Endothelial cell of umbilical vein (primary cell): ENCODE results near the gene NAMPT. TPM values are rescaled to one million over a fixed set of nuclear protein-coding genes. Genes with fewer than 3 reads are reported as not detected.

Source experiments
- BruUV-seq: library from RNA; stranded (reverse); fragments of 400-500 nt; replicated peaks from 2 replicates; lab custom pipeline; 2021; lab: Mats Ljungman, UMichigan
- CTCF ChIA-PET: fragments of 300-600, 350-600 bp; sonication (Branson Sonifier 250); formaldehyde crosslinking; loops from one replicate; lab custom pipeline; 2021; ENCODE audit warnings: antibody characterized with exemption, inconsistent platforms; lab: Charles Lee
- POLR2A ChIA-PET: fragments of 300-600, 350-600 bp; sonication (Branson Sonifier 250); formaldehyde crosslinking; loops from one replicate; lab custom pipeline; 2021; ENCODE audit warnings: antibody characterized with exemption, inconsistent platforms; lab: Charles Lee
- DNase-seq: peaks from one replicate; pipeline ENCODE4 v3.0.0-alpha.2; 2011; ENCODE audit warnings: low read depth, low spot score
- FAIRE-seq: peaks from 2 replicates; lab custom pipeline; 2011; peaks lifted over from hg19 to GRCh38; lab: Jason Lieb, UNC
- H2AFZ ChIP-seq: 2 replicates; pipeline ENCODE4 v1.6.0; 2012; ENCODE audit warnings: low read depth, low read length, control low read depth, inconsistent platforms
- H3K27ac ChIP-seq: 2 replicates; pipeline ENCODE4 v1.5.1; 2011; ENCODE audit warnings: low read depth, mild to moderate bottlenecking, control low read depth, low read length, moderate library complexity; ENCODE audit not compliant: insufficient read depth
- H3K27me3 ChIP-seq, 2 experiments: 2 replicates each; pipeline versions ENCODE4 v1.6.0 to v1.6.1; 2011; ENCODE audit warnings: low read length in 2 of 2, mixed read lengths in 1 of 2; ENCODE audit not compliant: control insufficient read depth in 2 of 2, insufficient read depth in 2 of 2
- H3K36me3 ChIP-seq, 2 experiments: 2 replicates in 1 of 2; 3 replicates in 1 of 2; pipeline ENCODE4 v1.5.1; 2011; ENCODE audit warnings: low read length in 2 of 2, mild to moderate bottlenecking in 1 of 2, moderate library complexity in 1 of 2; ENCODE audit not compliant: control insufficient read depth in 2 of 2, insufficient read depth in 2 of 2; ENCODE audit errors: extremely low read depth in 1 of 2
- H3K4me1 ChIP-seq: 3 replicates; pipeline ENCODE4 v1.5.1; 2011; ENCODE audit warnings: mild to moderate bottlenecking, low read length; ENCODE audit not compliant: control insufficient read depth, insufficient read depth; ENCODE audit errors: extremely low read depth
- H3K4me2 ChIP-seq: 2 replicates; pipeline ENCODE4 v1.6.1; 2011; ENCODE audit warnings: low read length, control low read depth, mixed read lengths; ENCODE audit not compliant: insufficient read depth
- H3K4me3 ChIP-seq, 3 experiments: fragments of 200-600 bp in 1 of 3; sonication (generic), shearing (Covaris generic) in 1 of 3; replicated peaks in 1 of 3; 2 replicates each; pipeline ENCODE4 v1.5.1; 2011 to 2016; ENCODE audit warnings: control low read depth in 3 of 3, low read length in 3 of 3, mild to moderate bottlenecking in 2 of 3, inconsistent platforms in 1 of 3, low read depth in 1 of 3, moderate library complexity in 1 of 3; ENCODE audit not compliant: insufficient read depth in 1 of 3
- H3K79me2 ChIP-seq: 2 replicates; pipeline ENCODE4 v1.6.0; 2012; ENCODE audit warnings: low read length, inconsistent platforms; ENCODE audit not compliant: control insufficient read depth, insufficient read depth
- H3K9ac ChIP-seq: replicated peaks from 2 replicates; pipeline ENCODE3; 2011; ENCODE audit warnings: low read length, control low read depth; ENCODE audit not compliant: insufficient read depth; ENCODE audit errors: extremely low read depth
- H3K9me1 ChIP-seq: replicated peaks from 3 replicates; pipeline ENCODE4 v1.6.0; 2011; ENCODE audit warnings: mild to moderate bottlenecking, low read length; ENCODE audit not compliant: control insufficient read depth, insufficient read depth; ENCODE audit errors: extremely low read depth
- H3K9me3 ChIP-seq: replicated peaks from 2 replicates; pipeline ENCODE4 v1.5.1; 2012; ENCODE audit warnings: low read length, inconsistent platforms; ENCODE audit not compliant: control insufficient read depth, insufficient read depth
- H4K20me1 ChIP-seq: replicated peaks from 2 replicates; pipeline ENCODE3; 2011; ENCODE audit warnings: mild to moderate bottlenecking, low read length; ENCODE audit not compliant: control insufficient read depth, insufficient read depth; ENCODE audit errors: extremely low read depth
- EZH2 ChIP-seq: IDR thresholded peaks from 2 replicates; pipeline ENCODE4 v1.6.1; 2012; ENCODE audit warnings: borderline replicate concordance, low read depth, mild to moderate bottlenecking, moderate library complexity, low read length, inconsistent platforms; ENCODE audit not compliant: severe bottlenecking
- FOS ChIP-seq: IDR thresholded peaks from 2 replicates; pipeline ENCODE4 v1.6.1; 2011; ENCODE audit warnings: mild to moderate bottlenecking, low read length, moderate library complexity, borderline replicate concordance; ENCODE audit not compliant: insufficient read depth
- GATA2 ChIP-seq: IDR thresholded peaks from 2 replicates; pipeline ENCODE4 v1.7.0; 2011; ENCODE audit warnings: low read depth, mild to moderate bottlenecking, moderate library complexity, mixed read lengths, low read length; ENCODE audit not compliant: insufficient read length, insufficient read depth
- JUN ChIP-seq: IDR thresholded peaks from 2 replicates; pipeline ENCODE4 v1.6.1; 2011; ENCODE audit warnings: borderline replicate concordance, low read depth; ENCODE audit not compliant: insufficient read length, insufficient read depth
- MYC ChIP-seq: IDR thresholded peaks from one replicate; pipeline ENCODE4 v1.6.1; 2011; ENCODE audit warnings: mild to moderate bottlenecking, low read depth, low read length
- POLR2A ChIP-seq: IDR thresholded peaks from 2 replicates; pipeline ENCODE4 v1.6.1; 2012; ENCODE audit warnings: low read depth, mild to moderate bottlenecking, control low read depth, low read length
- POLR2AphosphoS5 ChIP-seq: IDR thresholded peaks from 2 replicates; pipeline ENCODE4 v1.6.1; 2012; ENCODE audit warnings: low read depth, mild to moderate bottlenecking, control low read depth, low read length, moderate library complexity; ENCODE audit not compliant: insufficient read depth
- dilution Hi-C: fragments of 300-500 bp; cut with MboI; formaldehyde crosslinking; loops from one replicate; pipeline ENCODE4 v1.15.0; 2019; ENCODE audit warnings: low sequenced_read_pairs; ENCODE audit not compliant: extremely low pct_ligation_motif_present
- intact Hi-C: fragments of 100-400 bp; cut with micrococcal nuclease; formaldehyde crosslinking; loops from one replicate; pipeline ENCODE4 v1.10.0; 2022
- polyA plus RNA-seq, 4 experiments: library from polyadenylated mRNA; depleted of rRNA in 3 of 4; stranded (reverse) in 3 of 4; unstranded in 1 of 4; fragments of >200 nt; gene quantifications; 2 replicates each; pipeline versions ENCODE4 v1.2.1 to v1.2.3, GENCODE V29; 2011 to 2012; ENCODE audit warnings: missing spikeins in 1 of 4
- total RNA-seq: library from RNA; stranded (reverse); gene quantifications from 2 replicates; pipeline ENCODE4 v1.2.3, GENCODE V29; 2021
- TF ChIP-seq, protein P1 (sequence below): IDR thresholded peaks from 2 replicates; pipeline ENCODE4 v1.6.1; 2011; ENCODE audit not compliant: insufficient read depth, insufficient read length
- TF ChIP-seq, protein P2 (sequence below), 2 donors: IDR thresholded peaks; 1 replicate in 1 of 2; 2 replicates in 1 of 2; pipeline ENCODE4 v1.5.1; 2011; ENCODE audit warnings: low read length in 2 of 2, mild to moderate bottlenecking in 2 of 2, moderate library complexity in 2 of 2, control low read depth in 1 of 2, inconsistent platforms in 1 of 2, low read depth in 1 of 2; ENCODE audit not compliant: insufficient read depth in 1 of 2; ENCODE audit errors: extremely low read depth in 1 of 2

NAMPT gene
- total and polyA plus RNA-seq, 2 donors (not counting 3 experiments of a cell fraction or from before 2014, with no cell fraction given): 17.5 to 133 TPM

GRCh38 chr7:106287786-106288185, 3.0 kb upstream of the NAMPT start:
- Histone ChIP-seq H3K79me2 (peaks cover 16% of the 10 kb centered on the region), H4K20me1 (no peaks in the 10 kb centered on the region), H3K27me3 (no peaks in the 10 kb centered on the region), H3K9me1 (no peaks in the 10 kb centered on the region), H3K36me3 (no peaks in the 10 kb centered on the region), H2AFZ (no peak overlapping the region), H3K9ac (no peak overlapping the region), H3K27ac (no peak overlapping the region), H3K4me2 (no peak overlapping the region), H3K4me3 (no peak overlapping the region), H3K4me1 (peaks cover 13% of the 10 kb centered on the region), H3K9me3 (no peaks in the 10 kb centered on the region)
- FAIRE-seq (no peak), DNase-seq (no peak)
- TF ChIP-seq GATA2: no peak
- TF ChIP-seq MYC: no peak
- TF ChIP-seq EZH2: no peak
- no peak for TF ChIP-seq FOS
- TF ChIP-seq JUN: no peak
- TF ChIP-seq POLR2A: no peak
- TF ChIP-seq POLR2AphosphoS5: no peak
- TF ChIP-seq, protein P1, sequence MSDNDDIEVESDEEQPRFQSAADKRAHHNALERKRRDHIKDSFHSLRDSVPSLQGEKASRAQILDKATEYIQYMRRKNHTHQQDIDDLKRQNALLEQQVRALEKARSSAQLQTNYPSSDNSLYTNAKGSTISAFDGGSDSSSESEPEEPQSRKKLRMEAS: no peak
- TF ChIP-seq, protein P2, sequence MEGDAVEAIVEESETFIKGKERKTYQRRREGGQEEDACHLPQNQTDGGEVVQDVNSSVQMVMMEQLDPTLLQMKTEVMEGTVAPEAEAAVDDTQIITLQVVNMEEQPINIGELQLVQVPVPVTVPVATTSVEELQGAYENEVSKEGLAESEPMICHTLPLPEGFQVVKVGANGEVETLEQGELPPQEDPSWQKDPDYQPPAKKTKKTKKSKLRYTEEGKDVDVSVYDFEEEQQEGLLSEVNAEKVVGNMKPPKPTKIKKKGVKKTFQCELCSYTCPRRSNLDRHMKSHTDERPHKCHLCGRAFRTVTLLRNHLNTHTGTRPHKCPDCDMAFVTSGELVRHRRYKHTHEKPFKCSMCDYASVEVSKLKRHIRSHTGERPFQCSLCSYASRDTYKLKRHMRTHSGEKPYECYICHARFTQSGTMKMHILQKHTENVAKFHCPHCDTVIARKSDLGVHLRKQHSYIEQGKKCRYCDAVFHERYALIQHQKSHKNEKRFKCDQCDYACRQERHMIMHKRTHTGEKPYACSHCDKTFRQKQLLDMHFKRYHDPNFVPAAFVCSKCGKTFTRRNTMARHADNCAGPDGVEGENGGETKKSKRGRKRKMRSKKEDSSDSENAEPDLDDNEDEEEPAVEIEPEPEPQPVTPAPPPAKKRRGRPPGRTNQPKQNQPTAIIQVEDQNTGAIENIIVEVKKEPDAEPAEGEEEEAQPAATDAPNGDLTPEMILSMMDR (IDR thresholded peaks at IDR 0.05; ENCODE audit: extremely low read depth in 1 of 2, insufficient read depth in 1 of 2, low read depth in 1 of 2, low read length in 2 of 2): no peak
- intact Hi-C loops (loop anchor here (5.0 kb wide), 2 partner anchors 80 to 790 kb away; no protein-coding TSS in a partner anchor), dilution Hi-C loops (no loop called here)
- no TSS peak for BruUV-seq
- POLR2A ChIA-PET: interaction anchor here (1.1 kb wide), 1 partner anchor 443 kb away, joined by 4 read pairs; no protein-coding TSS in a partner anchor
- CTCF ChIA-PET: interaction anchor here (1.0 kb wide), 1 partner anchor 175 kb away, joined by 4 read pairs; no protein-coding TSS in a partner anchor
